Activated CD4-positive, CD25-positive, alpha-beta regulatory T cell treated with anti-CD3 and anti-CD28 coated beads, Interleukin-2, amount 50 U/mL, for 16 hours (primary cell): Measurements from ENCODE around the gene PPP1R2C.

Experiments
- DNase-seq: peaks from one replicate; pipeline ENCODE4 v3.0.0-alpha.2; 2020; ENCODE audit warnings: low read depth, low spot score

Gene PPP1R2C

GRCh38 chrX:42748067-42748850 lies 29.7 kb downstream of the PPP1R2C start:
- no peak for DNase-seq

GRCh38 chrX:42746606-42747005 lies 31.4 kb downstream of the PPP1R2C start:
- no peak for DNase-seq

DNA sequence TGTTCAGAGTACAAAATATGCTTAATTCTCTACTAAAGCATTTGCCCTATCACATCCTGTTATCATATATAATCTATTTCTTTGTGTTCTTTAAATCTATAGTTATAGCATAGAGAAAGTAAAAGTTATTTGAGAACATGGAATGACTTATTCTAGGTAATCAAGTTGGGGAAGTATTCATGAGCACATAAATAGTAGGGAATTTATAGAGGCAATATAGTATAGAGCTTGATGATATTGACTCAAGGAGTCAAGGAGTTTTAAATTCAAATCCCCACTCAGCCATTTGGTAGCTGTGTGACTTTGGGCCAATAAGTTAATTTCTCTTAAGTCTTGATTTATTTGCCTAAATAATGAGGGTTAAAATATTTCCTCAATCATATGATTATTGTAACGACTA lies 37.5 kb downstream of the PPP1R2C start:
- no peak for DNase-seq

- DNase-seq, result no peak
Observed at GRCh38 chrX:42739741-42740140, 38.2 kb downstream of the PPP1R2C start.

GRCh38 chrX:42739258-42739657 lies 38.7 kb downstream of the PPP1R2C start:
- no peak for DNase-seq

- no peak for DNase-seq
Observed at GRCh38 chrX:42738552-42738951, 39.4 kb downstream of the PPP1R2C start.

DNA sequence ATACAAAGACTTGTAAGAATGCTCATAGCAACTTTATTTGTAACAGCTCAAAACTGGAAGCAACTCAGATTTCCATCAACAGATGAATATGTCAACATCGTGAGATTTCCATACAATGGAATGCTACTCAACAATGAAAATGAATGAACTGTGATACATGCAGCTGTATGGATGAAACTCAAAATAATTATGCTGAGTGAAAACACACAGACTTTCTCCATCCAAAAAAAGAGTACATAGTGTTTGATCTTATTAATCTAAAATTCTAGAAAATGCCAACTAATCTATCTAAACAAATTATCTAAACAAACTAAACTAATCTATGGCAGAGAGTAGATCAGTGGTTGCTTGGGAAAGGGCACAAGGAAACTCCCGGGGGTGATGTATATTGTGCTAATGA lies 42.7 kb downstream of the PPP1R2C start:
- DNase-seq, result no peak

DNA sequence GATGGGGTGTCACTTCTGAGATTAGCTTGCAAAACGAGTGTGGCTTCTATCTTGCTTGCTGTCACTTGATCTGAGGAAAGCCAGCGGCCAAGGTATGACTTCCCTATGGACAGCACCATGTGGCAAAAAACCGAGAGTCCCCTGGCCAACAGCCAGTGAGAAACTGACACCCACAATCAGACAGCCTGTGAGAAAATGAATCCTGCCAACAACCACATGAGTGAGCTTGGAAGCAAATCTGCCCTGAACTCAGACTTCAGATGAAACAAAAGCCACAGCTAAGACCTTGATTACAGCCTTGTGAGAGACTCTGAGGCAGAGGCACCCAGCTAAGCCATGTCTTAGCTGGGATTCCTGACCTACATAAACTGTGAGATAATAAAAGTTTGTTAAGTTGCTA lies 45.5 kb downstream of the PPP1R2C start:
- DNase-seq, result no peak
